GM06990 (cell line): ENCODE data around the gene PORCN.
A peak's percentile ranks its signal among the peaks of the same experiment; 100 is the strongest.

Experiments
- DNase-seq: peaks from one replicate; pipeline ENCODE4 v3.0.0-alpha.2; 2011; ENCODE audit not compliant: insufficient read length; ENCODE audit errors: extremely low read depth
- H3K27me3 ChIP-seq: replicated peaks from 2 replicates; pipeline ENCODE4 v1.6.0; 2011; ENCODE audit warnings: low read length; ENCODE audit not compliant: control insufficient read depth, insufficient read depth
- H3K36me3 ChIP-seq: 2 replicates; pipeline ENCODE4 v1.5.1; 2011; ENCODE audit warnings: low read length; ENCODE audit not compliant: control insufficient read depth, insufficient read depth
- H3K4me3 ChIP-seq: replicated peaks from 2 replicates; pipeline ENCODE4 v1.5.1; 2011; ENCODE audit warnings: low read depth, mild to moderate bottlenecking, control low read depth, low read length
- TF ChIP-seq, protein P1 (sequence below): IDR thresholded peaks from 2 replicates; pipeline ENCODE4 v1.5.1; 2011; ENCODE audit warnings: low read length, control low read depth, mild to moderate bottlenecking, inconsistent platforms; ENCODE audit not compliant: insufficient read depth, poor library complexity, severe bottlenecking

Gene PORCN

GRCh38 chrX:48465336-48465933, 43.4 kb upstream of the PORCN start:
- no peak for DNase-seq
- Histone ChIP-seq H3K27me3 (no peaks in the 10 kb centered on the region), H3K36me3 (peaks cover 2% of the 10 kb centered on the region), H3K4me3 (no peak overlapping the region)
- TF ChIP-seq, protein P1, sequence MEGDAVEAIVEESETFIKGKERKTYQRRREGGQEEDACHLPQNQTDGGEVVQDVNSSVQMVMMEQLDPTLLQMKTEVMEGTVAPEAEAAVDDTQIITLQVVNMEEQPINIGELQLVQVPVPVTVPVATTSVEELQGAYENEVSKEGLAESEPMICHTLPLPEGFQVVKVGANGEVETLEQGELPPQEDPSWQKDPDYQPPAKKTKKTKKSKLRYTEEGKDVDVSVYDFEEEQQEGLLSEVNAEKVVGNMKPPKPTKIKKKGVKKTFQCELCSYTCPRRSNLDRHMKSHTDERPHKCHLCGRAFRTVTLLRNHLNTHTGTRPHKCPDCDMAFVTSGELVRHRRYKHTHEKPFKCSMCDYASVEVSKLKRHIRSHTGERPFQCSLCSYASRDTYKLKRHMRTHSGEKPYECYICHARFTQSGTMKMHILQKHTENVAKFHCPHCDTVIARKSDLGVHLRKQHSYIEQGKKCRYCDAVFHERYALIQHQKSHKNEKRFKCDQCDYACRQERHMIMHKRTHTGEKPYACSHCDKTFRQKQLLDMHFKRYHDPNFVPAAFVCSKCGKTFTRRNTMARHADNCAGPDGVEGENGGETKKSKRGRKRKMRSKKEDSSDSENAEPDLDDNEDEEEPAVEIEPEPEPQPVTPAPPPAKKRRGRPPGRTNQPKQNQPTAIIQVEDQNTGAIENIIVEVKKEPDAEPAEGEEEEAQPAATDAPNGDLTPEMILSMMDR = no peak

- no peak for DNase-seq
- Histone ChIP-seq H3K27me3 (no peaks in the 10 kb centered on the region), H3K36me3 (peaks cover 2% of the 10 kb centered on the region), H3K4me3 (no peak overlapping the region; the same call in 1 of the 2 replicates)
- TF ChIP-seq, protein P1 = peak; percentile 35
Measured at GRCh38 chrX:48466696-48467095, 42.1 kb upstream of the PORCN start.

GRCh38 chrX:48467281-48467761, 41.5 kb upstream of the PORCN start:
- TF ChIP-seq, protein P1 = no peak
- DNase-seq = no peak
- Histone ChIP-seq H3K36me3 (peaks cover 2% of the 10 kb centered on the region), H3K27me3 (no peaks in the 10 kb centered on the region), H3K4me3 (peak overlapping the region; percentile 75)

- TF ChIP-seq, protein P1 = no peak
- Histone ChIP-seq H3K4me3 (peak overlapping the region; percentile 75), H3K36me3 (peaks cover 2% of the 10 kb centered on the region; the same call in 1 of the 2 replicates), H3K27me3 (no peaks in the 10 kb centered on the region)
- peak; percentile 56 for DNase-seq
Measured at GRCh38 chrX:48468247-48468671, 40.5 kb upstream of the PORCN start.

DNA sequence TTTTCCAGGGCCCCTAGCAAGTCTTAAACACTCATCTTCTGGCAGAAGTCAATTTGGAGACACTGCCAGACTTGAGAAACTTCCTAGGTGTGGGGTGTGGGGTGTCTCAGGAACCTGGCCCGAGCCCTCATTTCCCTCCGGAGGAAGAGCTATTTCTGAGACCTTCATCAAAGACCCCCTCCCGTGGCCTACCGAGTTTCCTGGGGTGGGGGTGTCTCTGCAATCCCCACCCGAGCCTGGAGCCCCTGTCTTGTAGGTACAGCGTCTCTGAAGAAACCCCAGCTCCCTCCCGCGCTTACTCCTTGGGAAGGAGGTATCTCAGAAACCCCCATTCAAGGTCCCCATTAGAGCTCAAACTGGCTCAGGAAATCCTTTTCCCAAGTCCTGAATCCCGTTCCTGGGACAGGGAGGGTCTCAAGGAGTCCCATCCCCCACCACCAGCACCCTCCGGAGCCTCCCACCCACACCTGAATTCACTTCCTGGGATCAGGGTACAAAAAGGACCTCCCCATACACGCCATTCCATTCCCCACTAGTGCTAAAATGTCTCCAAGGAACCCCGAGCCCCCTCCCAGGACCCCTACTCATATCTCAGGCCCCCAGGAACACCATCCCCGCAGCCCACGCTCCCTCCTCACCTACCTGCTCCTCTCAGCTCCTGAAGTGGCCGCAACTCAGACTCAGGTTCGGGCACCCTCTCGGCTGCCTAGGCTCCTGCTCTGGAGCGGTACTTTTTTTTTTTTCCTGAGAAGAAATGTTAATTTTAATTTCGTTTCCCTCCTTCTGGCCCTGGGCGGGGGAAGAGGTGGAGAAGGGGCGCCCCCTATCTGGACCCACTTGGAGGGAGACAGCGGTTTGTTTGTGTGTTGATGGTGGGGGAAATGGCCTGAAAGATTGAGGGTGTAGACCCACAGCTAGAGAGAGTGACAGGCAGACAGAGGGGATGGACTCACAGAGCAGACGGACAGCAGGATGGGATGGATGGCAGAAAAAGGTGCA, 39.8 kb upstream of the PORCN start:
- peaks cover 2% of the 10 kb centered on the region; the same call in 1 of the 2 replicates for H3K36me3 ChIP-seq
- peak overlapping the region; percentile 75 for H3K4me3 ChIP-seq
- DNase-seq = peak; percentile 25
- H3K27me3 ChIP-seq = no peaks in the 10 kb centered on the region
- TF ChIP-seq, protein P1 = peak; percentile 50
